HG02981 (cell line): ENCODE data around the gene ZNF683.
A peak's percentile ranks its signal among the peaks of the same experiment; 100 is the strongest.
"Not testable (repeated sequence)": the region's sequence is repeated elsewhere in the genome, so short reads cannot be mapped to it uniquely, and the experiment has no call there.

Experiments used
- ATAC-seq: cut with Tn5 transposase; IDR thresholded peaks from one replicate; pipeline ENCODE4 v1.9.1; 2021; ENCODE audit warnings: mild to moderate bottlenecking, moderate library complexity; ENCODE audit not compliant: unreplicated experiment

The ZNF683 gene

DNA sequence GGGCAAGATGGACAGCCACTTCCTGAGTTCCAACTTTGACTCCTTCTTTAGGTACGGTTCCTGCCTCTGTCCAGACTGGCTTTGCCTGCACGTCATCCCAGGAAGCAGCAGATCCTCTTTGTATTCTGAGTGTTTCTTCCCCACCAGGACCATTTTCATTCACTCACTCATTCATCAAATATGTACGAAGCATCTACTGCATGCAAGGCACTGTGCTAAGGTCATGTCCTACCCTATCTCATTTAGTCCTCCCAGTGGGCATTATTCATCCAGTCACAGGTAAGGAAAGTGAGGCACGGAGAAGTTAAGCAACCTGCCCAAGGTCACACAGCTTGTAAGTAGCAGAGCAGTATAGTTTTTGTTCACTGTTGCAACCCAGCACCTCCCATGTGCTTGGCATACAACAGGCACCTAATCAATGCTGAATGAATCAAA, 32.5 kb downstream of the ZNF683 start:
- ATAC-seq, result no peak

- ATAC-seq, result no peak
These were observed 33.9 kb downstream of the ZNF683 start for GRCh38 chr1:26338670-26339069.

DNA sequence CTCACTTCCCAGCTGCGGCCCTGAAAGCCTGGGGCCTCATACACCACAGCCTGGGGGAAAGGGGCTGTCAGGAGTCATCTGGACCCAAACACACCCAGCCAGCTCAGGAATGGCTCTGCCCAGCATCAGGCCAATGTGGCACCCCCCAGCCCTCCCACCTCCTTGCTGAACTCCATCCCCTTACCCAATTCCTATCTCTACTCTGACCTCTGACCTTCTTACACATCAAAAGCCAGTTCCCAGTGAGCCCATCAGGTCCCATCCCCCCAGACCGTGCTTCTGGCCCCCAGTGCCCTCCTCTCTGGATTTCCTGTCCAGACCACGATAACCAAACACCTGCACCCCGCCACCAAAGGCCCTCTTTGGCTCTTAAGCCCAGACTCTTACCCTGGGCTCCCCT, 34.9 kb downstream of the ZNF683 start:
- ATAC-seq, result no peak

DNA sequence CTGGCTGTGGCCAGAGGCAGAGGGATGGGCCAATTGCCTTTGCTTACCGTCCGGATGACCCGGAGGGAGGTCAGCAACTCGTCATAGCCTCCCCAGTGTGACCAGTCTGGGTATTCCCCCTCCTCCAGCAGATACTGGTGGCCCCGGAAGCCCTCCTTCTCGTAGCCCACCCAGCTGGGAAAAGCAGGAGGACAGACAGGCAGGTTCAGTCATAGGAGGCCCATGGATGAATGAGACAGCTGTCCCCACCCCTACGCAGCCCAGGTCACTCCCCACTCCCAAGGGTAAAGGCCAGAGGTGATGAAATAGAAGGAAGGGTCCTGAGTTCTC, 35.4 kb downstream of the ZNF683 start:
- no peak for ATAC-seq

DNA sequence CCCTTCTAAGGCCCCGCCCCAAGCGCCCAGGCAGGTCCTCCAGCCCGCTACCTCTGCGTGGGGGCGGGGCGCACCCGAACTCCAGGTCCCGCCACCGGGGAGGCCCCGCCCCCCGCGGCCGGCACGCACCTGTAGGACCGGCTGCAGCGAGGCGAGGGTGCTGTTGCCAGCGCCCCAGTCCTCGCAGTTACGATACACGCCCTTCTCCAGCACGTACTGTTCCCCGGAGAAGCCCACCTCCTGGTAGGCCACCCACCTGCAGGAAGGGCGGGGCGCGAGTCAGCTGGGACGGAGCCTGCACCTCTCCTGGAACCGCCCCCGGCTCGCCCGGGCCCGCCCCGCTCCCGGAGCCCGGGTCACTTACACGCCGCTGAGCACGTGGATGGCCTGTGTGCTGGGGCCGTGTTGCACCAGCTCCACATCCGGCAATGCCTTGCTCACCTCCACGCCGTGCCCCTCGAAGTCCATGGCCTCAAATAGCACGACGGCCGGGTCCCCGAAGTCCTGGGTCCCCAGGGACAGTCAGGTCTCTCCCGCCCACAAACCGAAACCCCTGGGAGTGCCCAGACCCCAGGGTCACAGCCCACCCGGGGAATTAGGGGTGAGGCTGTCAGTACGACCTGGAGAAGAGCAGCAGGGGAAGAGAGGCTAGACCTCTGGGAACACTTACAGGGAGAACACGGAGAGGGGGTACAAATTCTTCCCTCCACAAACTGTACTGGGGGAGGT, 35.9 kb downstream of the ZNF683 start:
- no peak for ATAC-seq

GRCh38 chr1:26335774-26336476, 36.6 kb downstream of the ZNF683 start:
- no peak for ATAC-seq

DNA sequence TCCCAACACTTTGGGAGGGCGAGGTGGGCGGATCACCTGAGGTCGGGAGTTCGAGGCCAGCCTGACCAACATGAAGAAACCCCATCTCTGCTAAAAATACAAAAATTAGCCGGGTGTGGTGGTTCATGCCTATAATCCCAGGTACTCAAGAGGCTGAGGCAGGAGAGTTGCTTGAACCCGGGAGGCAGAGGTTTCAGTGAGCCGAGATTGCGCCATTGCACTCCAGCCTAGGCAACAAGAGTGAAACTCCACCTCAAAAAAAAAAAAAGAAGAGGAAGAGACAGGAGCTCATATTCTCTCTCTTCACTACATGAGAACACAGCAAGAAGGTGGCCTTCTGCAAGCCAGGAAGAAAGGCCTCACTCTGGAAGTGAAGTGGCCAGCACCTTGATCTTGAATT, 39.2 kb downstream of the ZNF683 start:
- not testable (repeated sequence) for ATAC-seq

- no peak for ATAC-seq
These were observed 42.3 kb downstream of the ZNF683 start for GRCh38 chr1:26330276-26330675.

DNA sequence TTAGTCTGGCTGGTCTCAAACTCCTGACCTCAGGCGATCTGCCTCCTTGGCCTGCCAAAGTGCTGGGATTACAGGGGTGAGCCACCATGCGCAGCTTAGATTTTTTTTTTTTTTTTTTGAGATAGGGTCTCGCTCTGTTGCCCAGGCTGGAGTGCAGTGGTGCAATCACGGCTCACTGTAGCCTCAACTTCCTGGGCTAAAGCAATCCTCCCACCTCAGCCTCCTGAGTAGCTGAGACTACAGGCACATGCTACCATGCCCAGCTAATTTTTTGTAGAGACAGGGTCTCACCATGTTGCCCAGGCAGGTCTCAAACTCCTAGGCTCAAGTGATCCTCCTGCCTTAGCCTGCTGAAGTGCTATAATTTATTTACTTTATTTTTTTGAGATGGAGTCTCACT, 43.2 kb downstream of the ZNF683 start:
- not testable (repeated sequence) for ATAC-seq

DNA sequence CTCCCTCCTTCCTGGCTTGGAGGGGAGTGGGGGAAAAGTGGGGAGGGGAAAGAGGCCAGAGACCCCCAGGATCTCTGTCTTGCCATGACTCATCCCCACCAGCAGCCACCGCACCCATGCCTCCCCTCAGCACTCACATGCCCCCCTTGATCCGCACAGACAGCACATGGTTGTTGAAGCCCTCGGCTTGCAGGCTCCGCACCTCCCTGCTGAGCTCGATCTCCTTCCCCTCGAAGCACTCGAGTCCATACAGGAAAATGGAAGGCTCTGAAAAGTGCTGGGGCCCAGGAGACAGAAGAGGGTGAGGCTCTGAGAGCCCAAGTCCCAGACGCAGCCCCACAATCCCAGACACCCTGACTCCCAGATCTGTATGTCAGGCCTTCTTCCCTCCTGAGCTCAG, 44.0 kb downstream of the ZNF683 start:
- no peak for ATAC-seq

- no peak for ATAC-seq
These were observed 44.6 kb downstream of the ZNF683 start for GRCh38 chr1:26327956-26328362.

- ATAC-seq, result no peak
These were observed 48.0 kb downstream of the ZNF683 start for GRCh38 chr1:26324550-26324949.

- ATAC-seq, result no peak
These were observed 49.2 kb downstream of the ZNF683 start for GRCh38 chr1:26323382-26323781.

DNA sequence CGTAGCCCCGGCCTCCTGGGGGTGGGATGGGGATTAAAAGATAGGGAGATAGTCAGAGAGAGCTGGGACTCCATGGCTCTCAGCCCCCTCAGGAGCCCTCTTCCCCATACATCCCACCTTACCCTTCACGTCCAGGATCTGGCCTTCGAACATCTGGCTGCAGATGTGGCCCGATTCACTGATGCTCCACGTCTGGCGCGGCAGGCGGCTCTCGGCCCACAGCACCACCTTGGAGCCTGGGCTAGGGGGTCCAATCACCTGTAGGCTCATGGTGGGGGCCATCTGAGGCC, 50.6 kb downstream of the ZNF683 start:
- ATAC-seq, result no peak

DNA sequence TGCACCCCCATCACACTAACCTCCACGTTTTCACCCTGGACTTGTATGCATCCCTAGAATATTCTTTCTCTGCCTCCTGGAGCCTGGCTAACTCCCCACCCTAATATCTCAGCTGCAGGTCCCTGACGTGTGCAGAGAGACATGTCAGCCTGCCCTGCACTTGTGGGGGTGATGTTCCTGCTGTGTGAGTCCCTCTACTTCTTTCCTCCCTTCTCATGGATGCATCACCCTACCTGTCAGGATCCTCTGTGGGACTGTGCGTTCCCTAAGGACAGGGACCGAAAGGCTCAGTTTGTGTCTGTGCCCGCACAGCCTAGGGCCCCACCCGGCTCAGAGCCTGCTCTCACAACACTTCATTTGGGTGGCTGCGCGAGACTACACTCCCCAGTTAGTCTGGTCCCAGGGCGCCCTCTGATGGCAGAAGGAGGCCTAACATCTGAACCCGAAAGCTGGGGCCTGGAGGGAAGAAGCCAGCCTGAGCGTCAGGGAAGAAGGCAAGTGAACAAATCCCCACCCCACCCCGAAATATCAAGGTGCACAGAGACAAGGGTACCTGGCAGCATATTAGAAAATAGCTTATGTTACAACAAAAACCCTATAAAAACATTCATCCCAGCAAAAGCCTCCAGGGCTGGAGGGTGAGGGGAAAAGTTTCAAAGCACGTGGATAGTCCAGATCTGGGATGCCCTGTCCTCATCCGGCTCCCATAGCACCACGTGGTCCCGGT, 51.1 kb downstream of the ZNF683 start:
- peak; percentile 37 for ATAC-seq

GRCh38 chr1:26320896-26321295, 51.7 kb downstream of the ZNF683 start:
- no peak for ATAC-seq

DNA sequence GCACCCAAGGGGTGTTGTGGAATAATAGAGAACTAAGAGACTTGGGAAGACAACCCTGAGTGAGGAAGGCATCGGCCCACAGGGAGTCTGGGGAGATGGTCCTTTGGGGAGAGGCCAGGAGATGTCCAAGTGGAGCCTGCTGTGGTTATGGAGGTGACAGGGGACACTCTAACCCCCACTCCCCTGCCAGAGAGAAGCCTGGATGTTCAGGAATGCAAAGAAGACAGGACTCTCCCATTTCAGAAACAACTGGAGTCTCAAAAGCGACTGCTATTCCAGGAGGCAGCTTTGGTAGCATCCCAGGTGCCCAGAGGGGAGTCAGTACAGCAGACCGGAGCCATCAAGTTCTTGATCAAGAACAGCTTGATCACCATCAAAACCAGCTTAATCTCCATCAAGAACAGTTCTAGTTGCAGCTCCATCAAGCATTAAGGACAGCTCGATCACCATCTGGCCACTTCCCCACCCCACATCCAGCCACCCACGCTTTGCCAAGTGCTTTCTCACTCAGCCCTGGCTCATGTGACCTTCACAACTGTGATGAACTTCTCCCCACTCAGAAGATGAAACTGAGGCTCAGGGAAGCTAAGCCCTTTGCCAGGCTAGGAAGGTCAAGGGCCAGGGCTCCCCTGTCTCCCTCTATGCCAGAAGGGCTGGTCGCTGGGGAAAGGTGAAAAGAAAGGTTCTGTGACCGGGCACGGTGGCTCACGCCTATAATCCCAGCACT, 54.0 kb downstream of the ZNF683 start:
- no peak for ATAC-seq

DNA sequence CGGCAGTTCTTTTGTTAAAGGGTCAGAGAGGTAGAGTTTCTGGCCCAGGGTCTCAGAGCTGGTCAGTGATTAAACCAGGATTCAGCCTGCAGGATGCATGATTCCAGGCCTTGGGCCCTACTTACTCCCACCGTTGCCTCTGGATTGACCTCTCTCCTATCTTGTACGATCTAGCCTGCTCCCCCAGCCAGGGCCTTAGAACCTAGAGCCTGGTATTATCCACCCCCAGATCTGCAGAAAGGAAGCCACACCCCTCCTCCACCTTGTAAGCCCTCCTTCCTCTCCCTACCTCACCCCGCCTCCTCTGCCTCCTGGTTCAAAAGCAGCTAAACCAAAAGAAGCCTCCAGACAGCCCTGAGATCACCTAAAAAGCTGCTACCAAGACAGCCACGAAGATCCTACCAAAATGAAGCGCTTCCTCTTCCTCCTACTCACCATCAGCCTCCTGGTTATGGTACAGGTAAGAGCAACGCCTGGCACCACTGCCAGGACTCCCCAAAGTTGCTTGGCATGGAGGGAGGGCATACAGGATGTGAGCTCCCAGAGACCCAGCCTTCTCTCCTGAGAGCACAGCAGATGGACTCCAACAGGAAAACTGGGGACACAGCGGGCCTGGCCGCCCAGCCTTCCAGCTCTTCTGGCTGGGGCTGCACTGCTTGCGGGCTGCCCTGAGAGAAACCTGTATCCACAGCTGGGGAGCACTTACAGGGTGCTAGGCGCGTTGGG, 54.8 kb downstream of the ZNF683 start, which contains the start of gene CD52:
Gene CD52, plus strand, starts transcription at position 347 of the 726 bp plus-strand sequence. Its CDS starts 60 bp downstream, at position 407.
- peak; percentile 45 for ATAC-seq

DNA sequence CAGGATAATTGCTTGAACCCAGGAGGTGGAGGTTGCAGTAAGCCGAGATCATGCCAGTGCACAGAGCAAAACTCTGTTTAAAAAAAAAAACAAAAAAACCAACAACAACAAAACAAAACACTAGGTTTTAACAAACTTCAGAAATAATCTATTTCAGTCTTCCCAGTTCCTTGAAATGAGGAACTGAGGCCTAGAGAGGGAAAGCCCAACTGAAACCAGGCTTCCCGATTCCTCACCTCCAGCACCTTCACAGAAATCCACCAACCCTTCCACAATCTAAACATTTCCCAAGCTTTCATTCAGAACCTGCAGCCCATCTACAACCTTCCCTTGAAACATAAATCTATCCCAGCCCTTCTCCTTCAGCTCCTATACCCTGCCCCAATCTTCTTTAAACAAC, 55.4 kb downstream of the ZNF683 start:
- ATAC-seq, result no peak
